K562 (cell line): ENCODE measurements around the gene HADHA. TPM values are rescaled to one million over a fixed set of nuclear protein-coding genes. Genes with fewer than 3 reads are reported as not detected.
A peak's percentile ranks its signal among the peaks of the same experiment; 100 is the strongest.

Experiments used
- CHAMP1 ChIP-seq: fragments of 450-650 bp; IDR thresholded peaks from 2 replicates; pipeline ENCODE4 v1.6.1; 2016; ENCODE audit warnings: mild to moderate bottlenecking
- ELF4 ChIP-seq: fragments of 450-650 bp; formaldehyde crosslinking; IDR thresholded peaks from 2 replicates; pipeline ENCODE4 v1.4.0; 2022; ENCODE audit warnings: missing genetic modification characterization
- FOSL1 ChIP-seq: fragments of 200-800 bp; sonication (Bioruptor generic); conservative IDR thresholded peaks from 2 replicates; pipeline ENCODE4 v1.6.1; 2016; ENCODE audit warnings: missing genetic modification characterization, missing compliant biosample characterization
- FUS ChIP-seq: fragments of 200-400 bp; formaldehyde crosslinking; optimal IDR thresholded peaks from 2 replicates; pipeline ENCODE3; 2017; ENCODE audit warnings: low read depth, low read length
- HCFC1 ChIP-seq: IDR thresholded peaks from 2 replicates; pipeline ENCODE4 v1.6.1; 2012; ENCODE audit warnings: low read depth, low read length, improper control_type of control experiment
- MLLT1 ChIP-seq, 2 experiments: fragments of 450-650 bp; IDR thresholded peaks; 2 replicates each; pipeline ENCODE4 v1.6.1; 2016
- MTA3 ChIP-seq: fragments of 450-650 bp; formaldehyde crosslinking; IDR thresholded peaks from 2 replicates; pipeline ENCODE4 v1.6.1; 2017; ENCODE audit warnings: mild to moderate bottlenecking, borderline replicate concordance
- PTBP1 ChIP-seq: fragments of 200-400 bp; formaldehyde crosslinking; IDR thresholded peaks from 2 replicates; pipeline ENCODE4 v1.6.1; 2017; ENCODE audit warnings: low read depth, low read length
- RBM17 ChIP-seq: fragments of 200-400 bp; formaldehyde crosslinking; IDR thresholded peaks from 2 replicates; pipeline ENCODE4 v1.6.1; 2017; ENCODE audit warnings: low read depth, mild to moderate bottlenecking, low read length, borderline replicate concordance
- TCF3 ChIP-seq: sonication (generic); formaldehyde crosslinking; IDR thresholded peaks from 2 replicates; pipeline ENCODE4 v1.4.0; 2020; ENCODE audit warnings: mild to moderate bottlenecking, missing genetic modification reagents
- THAP7 ChIP-seq: fragments of 250-450 bp; sonication (Bioruptor Pico); IDR thresholded peaks from 2 replicates; pipeline ENCODE4 v1.5.0; 2021
- YY1 ChIP-seq, 3 experiments: IDR thresholded peaks; 2 replicates each; pipeline ENCODE4 v1.6.1; 2011; ENCODE audit warnings: low read length in 2 of 3, mild to moderate bottlenecking in 2 of 3, moderate library complexity in 2 of 3, borderline replicate concordance in 1 of 3, control low read depth in 1 of 3, low read depth in 1 of 3; ENCODE audit not compliant: insufficient read depth in 3 of 3, insufficient replicate concordance in 2 of 3, control insufficient read depth in 1 of 3, insufficient read length in 1 of 3; ENCODE audit errors: extremely low read depth in 1 of 3
- ZNF316 ChIP-seq: fragments of 450-650 bp; IDR thresholded peaks from 2 replicates; pipeline ENCODE4 v1.6.1; 2016
- ZNF398 ChIP-seq: fragments of 250-450 bp; sonication (Bioruptor Pico); IDR thresholded peaks from 2 replicates; pipeline ENCODE4 v1.8.0; 2021; ENCODE audit warnings: moderate library complexity, mild to moderate bottlenecking, inconsistent platforms
- polyA plus RNA-seq, 8 experiments: library from polyadenylated mRNA; depleted of rRNA in 4 of 8; stranded (reverse) in 5 of 8; unstranded in 3 of 8; fragments of >200 nt; fragmentation: Nextera tagmentation in 2 of 8; fragmentation: Illumina TruSeq in 1 of 8; extraction: Ambion mirVana in 2 of 8; extraction: Trizol in 1 of 8; gene quantifications; 2 replicates each; pipeline versions ENCODE4 v1.2.1 to v1.2.3, GENCODE V29; 2011 to 2014; ENCODE audit warnings: inconsistent platforms in 1 of 8, missing spikeins in 1 of 8
- total RNA-seq, 7 experiments: library from RNA; depleted of rRNA in 6 of 7; stranded (reverse); fragments of >200 nt in 6 of 7; fragmentation: Illumina TruSeq in 2 of 7; extraction: Trizol in 2 of 7; gene quantifications; 2 replicates each; pipeline versions ENCODE4 v1.2.1 to v1.2.3, GENCODE V29; 2011 to 2021; ENCODE audit warnings: low replicate concordance in 1 of 7
- TF ChIP-seq, protein P1 (sequence below): IDR thresholded peaks from 2 replicates; pipeline ENCODE4 v1.6.1; 2012; ENCODE audit warnings: low read depth, low read length, improper control_type of control experiment, borderline replicate concordance

HADHA gene
- total and polyA plus RNA-seq, 9 of the 15 experiments (the other 6 are each of a cell fraction or from before 2014, with no cell fraction given): 145 to 326 (median 202) TPM

DNA sequence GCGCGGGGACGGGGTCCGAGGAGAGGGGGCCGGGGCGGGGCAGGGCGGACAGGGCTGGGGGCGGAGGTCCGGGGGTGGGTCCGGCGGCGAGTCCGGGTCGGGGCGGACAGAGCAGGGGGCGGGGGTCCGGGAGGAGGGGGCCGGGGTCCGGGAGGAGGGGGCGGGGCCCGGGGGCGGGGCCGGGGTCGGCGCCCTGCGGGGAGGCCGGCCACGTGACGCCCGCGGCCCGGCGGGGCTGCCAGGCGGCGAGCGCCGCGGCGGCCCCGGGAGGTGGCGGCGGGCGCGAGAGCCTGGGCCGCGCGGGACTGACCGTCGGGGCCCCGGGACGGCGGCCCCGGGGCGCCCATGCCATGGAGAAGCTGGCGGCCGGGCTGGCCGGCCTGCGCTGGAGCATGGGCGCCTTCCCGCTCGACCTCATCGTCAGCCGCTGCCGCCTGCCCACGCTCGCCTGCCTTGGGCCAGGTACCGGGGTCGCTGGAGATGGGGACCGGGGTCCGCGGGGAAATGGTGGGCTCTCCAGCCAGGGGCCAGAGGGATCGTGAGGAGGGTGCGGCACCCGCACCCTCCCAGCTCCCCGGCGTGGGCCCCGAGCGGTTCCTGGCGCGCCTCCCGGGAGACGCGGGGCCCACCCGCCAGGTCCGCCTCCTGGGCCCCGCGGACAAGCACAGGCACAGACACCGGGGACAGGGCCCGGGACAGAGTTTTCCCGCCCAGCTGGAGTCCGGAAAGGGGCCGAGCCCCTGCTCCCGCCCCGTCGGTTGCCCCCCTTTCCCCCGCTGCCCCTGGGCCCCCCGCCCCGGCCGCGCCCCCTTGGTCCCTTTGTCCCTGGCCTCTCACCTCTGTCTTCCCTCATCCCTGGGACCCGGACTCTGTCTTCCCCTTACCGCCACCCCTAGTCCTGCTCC, 71.3 kb downstream of the HADHA start, which contains the start of gene GAREM2 (continued):
- TF ChIP-seq CHAMP1 (no peak), YY1 (IDR thresholded peaks at IDR 0.05; ENCODE audit: borderline replicate concordance in 1 of 3, control insufficient read depth in 1 of 3, extremely low read depth in 1 of 3, insufficient read depth in 3 of 3, insufficient read length in 1 of 3, insufficient replicate concordance in 2 of 3, low read depth in 1 of 3, low read length in 2 of 3) (peak in 1 of 3 experiments; percentile 34), THAP7 (CRISPR knock-in tag) (no peak), FUS (no peak), MTA3 (no peak), RBM17 (no peak), ELF4 (CRISPR knock-in tag) (no peak), ZNF316 (no peak), TCF3 (CRISPR knock-in tag) (no peak), HCFC1 (no peak), ZNF398 (CRISPR knock-in tag) (no peak), MLLT1 (IDR thresholded peaks at IDR 0.05) (no peak), PTBP1 (no peak), FOSL1 (tag) (no peak)
- TF ChIP-seq, protein P1, sequence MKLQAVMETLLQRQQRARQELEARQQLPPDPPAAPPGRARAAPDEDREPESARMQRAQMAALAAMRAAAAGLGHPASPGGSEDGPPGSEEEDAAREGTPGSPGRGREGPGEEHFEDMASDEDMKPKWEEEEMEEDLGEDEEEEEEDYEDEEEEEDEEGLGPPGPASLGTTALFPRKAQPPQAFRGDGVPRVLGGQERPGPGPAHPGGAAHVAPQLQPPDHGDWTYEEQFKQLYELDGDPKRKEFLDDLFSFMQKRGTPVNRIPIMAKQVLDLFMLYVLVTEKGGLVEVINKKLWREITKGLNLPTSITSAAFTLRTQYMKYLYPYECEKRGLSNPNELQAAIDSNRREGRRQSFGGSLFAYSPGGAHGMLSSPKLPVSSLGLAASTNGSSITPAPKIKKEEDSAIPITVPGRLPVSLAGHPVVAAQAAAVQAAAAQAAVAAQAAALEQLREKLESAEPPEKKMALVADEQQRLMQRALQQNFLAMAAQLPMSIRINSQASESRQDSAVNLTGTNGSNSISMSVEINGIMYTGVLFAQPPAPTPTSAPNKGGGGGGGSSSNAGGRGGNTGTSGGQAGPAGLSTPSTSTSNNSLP: no peak
